ENCODE results near the gene WDR53.

WDR53 gene

GRCh38 chr3:196557236-196557635 is 11.1 kb downstream of the WDR53 start:
- no peak for TF ChIP-seq TEAD4 (IDR thresholded peaks at IDR 0.05)
- no peak for TF ChIP-seq CREB1 (IDR thresholded peaks at IDR 0.05; ENCODE audit: low read depth)
- TF ChIP-seq REST (IDR thresholded peaks at IDR 0.05; ENCODE audit: low read depth), result no peak
- TF ChIP-seq FOXM1 (IDR thresholded peaks at IDR 0.05; ENCODE audit: borderline replicate concordance, low read depth), result no peak

GRCh38 chr3:196555295-196555694 is 13.1 kb downstream of the WDR53 start:
- TF ChIP-seq REST (IDR thresholded peaks at IDR 0.05; ENCODE audit: low read depth) (no peak), TAF1 (IDR thresholded peaks at IDR 0.05; ENCODE audit: low read depth) (no peak), YY1 (IDR thresholded peaks at IDR 0.05; ENCODE audit: low read depth) (no peak), ZBTB7A (IDR thresholded peaks at IDR 0.05; ENCODE audit: low read depth) (no peak), CEBPB (IDR thresholded peaks at IDR 0.05) (no peak), NFIC (IDR thresholded peaks at IDR 0.05) (no peak)

GRCh38 chr3:196554205-196554604 is 14.1 kb downstream of the WDR53 start:
- TF ChIP-seq CEBPB (IDR thresholded peaks at IDR 0.05) (no peak), EGR1 (IDR thresholded peaks at IDR 0.05) (no peak), NFIC (IDR thresholded peaks at IDR 0.05) (no peak), RAD21 (IDR thresholded peaks at IDR 0.05; ENCODE audit: low read depth) (no peak), TAF1 (IDR thresholded peaks at IDR 0.05; ENCODE audit: low read depth) (no peak), REST (IDR thresholded peaks at IDR 0.05; ENCODE audit: low read depth) (no peak), USF1 (IDR thresholded peaks at IDR 0.05) (no peak), EP300 (IDR thresholded peaks at IDR 0.05; ENCODE audit: borderline replicate concordance) (no peak), ZBTB7A (IDR thresholded peaks at IDR 0.05; ENCODE audit: low read depth) (no peak), YY1 (IDR thresholded peaks at IDR 0.05; ENCODE audit: low read depth) (no peak), CREB1 (IDR thresholded peaks at IDR 0.05; ENCODE audit: low read depth) (no peak), TCF12 (IDR thresholded peaks at IDR 0.05; ENCODE audit: low read depth) (no peak), MAX (IDR thresholded peaks at IDR 0.05) (no peak), TEAD4 (IDR thresholded peaks at IDR 0.05) (no peak), FOXM1 (IDR thresholded peaks at IDR 0.05; ENCODE audit: borderline replicate concordance, low read depth) (no peak)

- no peak for TF ChIP-seq CEBPB (IDR thresholded peaks at IDR 0.05)
- TF ChIP-seq TAF1 (IDR thresholded peaks at IDR 0.05; ENCODE audit: low read depth), result no peak
- no peak for TF ChIP-seq RAD21 (IDR thresholded peaks at IDR 0.05; ENCODE audit: low read depth)
- TF ChIP-seq ZBTB7A (IDR thresholded peaks at IDR 0.05; ENCODE audit: low read depth), result no peak
- no peak for TF ChIP-seq USF1 (IDR thresholded peaks at IDR 0.05)
Observed at GRCh38 chr3:196553551-196553950, 14.8 kb downstream of the WDR53 start.

- TF ChIP-seq TEAD4 (IDR thresholded peaks at IDR 0.05) (no peak), MAX (IDR thresholded peaks at IDR 0.05) (no peak), CEBPB (IDR thresholded peaks at IDR 0.05) (no peak), CREB1 (IDR thresholded peaks at IDR 0.05; ENCODE audit: low read depth) (no peak)
Observed at GRCh38 chr3:196552253-196552652, 16.1 kb downstream of the WDR53 start.

- TF ChIP-seq RAD21 (IDR thresholded peaks at IDR 0.05; ENCODE audit: low read depth) (no peak), USF1 (IDR thresholded peaks at IDR 0.05) (no peak), EP300 (IDR thresholded peaks at IDR 0.05; ENCODE audit: borderline replicate concordance) (no peak), TCF12 (IDR thresholded peaks at IDR 0.05; ENCODE audit: low read depth) (no peak), CEBPB (IDR thresholded peaks at IDR 0.05) (no peak), TEAD4 (IDR thresholded peaks at IDR 0.05) (no peak), CREB1 (IDR thresholded peaks at IDR 0.05; ENCODE audit: low read depth) (no peak), ZBTB7A (IDR thresholded peaks at IDR 0.05; ENCODE audit: low read depth) (no peak)
Observed at GRCh38 chr3:196547067-196547466, 21.3 kb downstream of the WDR53 start.
